IPS DF 4.7 (cell line): ENCODE measurements around the gene ARIH1.

Source experiments
- DNase-seq: peaks from one replicate; pipeline ENCODE4 v3.0.0-alpha.2; 2013; ENCODE audit warnings: low spot score; ENCODE audit errors: extremely low read depth

ARIH1 gene

GRCh38 chr15:72536506-72536905, 62.4 kb downstream of the ARIH1 start:
- no peak for DNase-seq

DNA sequence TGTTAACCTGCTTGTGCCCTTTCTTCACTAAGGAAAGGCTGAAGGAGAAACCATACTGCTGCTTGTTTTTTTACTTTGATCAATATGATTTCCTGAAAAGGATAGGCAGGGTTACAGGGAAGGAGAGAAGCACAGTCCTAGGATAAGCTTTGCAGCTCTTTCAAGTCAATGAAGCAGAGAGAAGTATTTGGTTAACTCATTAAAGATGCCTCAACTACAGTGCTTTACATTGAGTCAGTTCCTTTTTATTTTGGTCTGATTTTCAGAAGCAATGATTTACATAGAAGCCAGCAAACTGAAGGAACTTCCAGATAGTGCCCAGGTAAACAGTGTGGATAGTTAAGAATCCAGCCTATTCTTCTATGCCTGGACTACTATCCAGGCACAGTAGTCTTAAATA, 64.8 kb downstream of the ARIH1 start:
- no peak for DNase-seq

GRCh38 chr15:72540606-72541237, 66.6 kb downstream of the ARIH1 start:
- no peak for DNase-seq

DNA sequence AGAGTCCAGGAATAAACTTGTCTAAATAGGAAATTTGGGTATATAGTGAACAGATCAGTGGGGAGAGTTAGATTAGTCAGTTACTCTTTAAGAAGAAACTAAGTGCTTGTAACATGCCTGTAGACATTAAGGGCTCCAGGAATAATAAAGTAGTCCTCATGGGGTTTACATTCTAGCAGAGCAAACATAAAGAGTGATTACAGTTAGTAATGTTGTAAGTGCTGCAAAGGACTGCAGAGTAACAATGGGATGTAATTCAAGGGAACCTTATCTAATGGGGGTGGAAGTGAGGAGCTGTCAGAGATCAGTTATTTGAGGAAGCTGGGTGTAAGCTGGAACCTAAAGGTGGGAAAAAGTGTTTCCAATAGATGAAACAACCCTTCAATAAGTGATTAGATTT, 67.5 kb downstream of the ARIH1 start:
- DNase-seq, result no peak

DNA sequence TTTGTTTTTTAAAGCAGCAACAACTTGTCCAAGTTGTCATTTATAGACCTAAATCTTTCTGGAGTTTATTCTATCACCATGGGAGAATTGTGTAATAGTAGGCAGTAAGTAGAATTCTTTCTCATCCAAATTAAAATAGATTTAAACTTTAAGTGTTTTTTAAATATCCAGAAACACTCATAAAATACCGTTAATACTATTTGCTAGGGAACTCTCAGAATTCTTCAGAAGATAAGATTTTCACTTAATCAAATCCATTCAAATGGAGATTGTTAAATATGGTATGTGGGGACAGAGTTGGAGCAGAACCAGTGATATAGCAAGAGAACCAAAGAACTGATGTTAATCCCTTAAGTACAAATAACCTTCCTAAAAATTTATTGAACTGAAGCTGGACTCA, 71.0 kb downstream of the ARIH1 start:
- no peak for DNase-seq

DNA sequence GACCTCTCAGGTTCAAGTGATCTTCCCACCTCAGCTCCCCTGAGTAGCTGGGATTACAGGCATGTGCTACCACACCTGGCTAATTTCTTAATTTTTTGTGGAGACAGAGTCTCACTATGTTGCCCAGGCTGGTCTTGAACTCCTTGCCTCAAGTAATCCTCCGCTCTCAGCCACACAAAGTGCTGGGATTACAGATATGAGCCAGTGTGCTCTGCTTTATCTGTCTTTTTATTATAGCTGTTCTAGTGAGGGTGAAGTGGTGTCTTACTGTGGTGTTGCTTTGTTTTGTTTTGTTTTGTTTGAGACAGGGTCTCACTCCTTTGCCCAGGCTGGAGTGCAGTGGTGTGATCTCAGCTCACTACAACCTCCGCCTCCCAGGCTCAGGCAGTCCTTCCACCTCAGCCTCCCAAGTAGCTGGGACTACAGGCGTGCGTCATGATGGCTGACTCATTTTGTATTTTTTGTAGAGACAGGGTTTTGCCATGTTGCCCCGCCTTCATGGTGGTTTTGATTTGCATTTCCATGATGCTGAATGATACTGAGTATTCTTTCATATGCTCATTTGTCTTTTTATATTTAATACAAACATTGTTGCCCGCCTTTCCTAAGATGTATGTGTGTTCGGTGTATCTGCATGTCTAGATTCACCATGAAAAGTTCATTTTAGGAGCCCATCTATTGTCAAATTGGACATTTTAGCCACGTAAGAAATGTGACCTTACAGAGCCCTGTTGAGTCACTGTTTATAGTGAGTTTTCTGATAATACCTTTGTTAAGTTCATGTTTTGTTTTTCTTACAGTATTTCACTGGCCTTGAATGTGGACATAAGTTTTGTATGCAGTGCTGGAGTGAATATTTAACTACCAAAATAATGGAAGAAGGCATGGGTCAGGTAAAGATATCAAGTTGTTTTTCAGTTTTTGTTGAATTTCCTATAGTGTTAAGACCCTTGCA, 80.6 kb downstream of the ARIH1 start:
- no peak for DNase-seq

GRCh38 chr15:72559781-72560180, 85.7 kb downstream of the ARIH1 start:
- DNase-seq, result no peak

DNA sequence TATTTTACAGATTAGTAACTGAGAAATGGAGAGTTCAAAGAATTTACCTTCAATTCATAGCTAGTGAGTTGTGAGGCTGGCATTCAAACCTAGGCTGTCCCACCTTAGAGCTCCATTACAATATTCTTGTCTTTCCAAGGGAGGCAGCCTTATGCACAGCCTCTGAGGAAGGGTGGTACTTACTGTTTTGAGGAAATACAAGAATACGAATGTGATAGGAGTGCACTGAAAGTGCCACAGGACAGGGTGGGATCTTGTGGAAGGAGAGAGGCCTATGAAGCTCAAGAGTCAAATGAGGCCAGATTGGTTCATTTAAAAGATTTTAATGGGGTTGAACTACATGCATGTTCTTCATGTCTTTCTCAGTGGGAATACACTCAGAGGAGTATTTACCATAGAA, 86.3 kb downstream of the ARIH1 start:
- DNase-seq, result no peak

GRCh38 chr15:72562386-72562785, 88.3 kb downstream of the ARIH1 start:
- DNase-seq, result no peak

- DNase-seq, result no peak
Measured at GRCh38 chr15:72562878-72563277, 88.7 kb downstream of the ARIH1 start.

GRCh38 chr15:72564091-72564490, 90.0 kb downstream of the ARIH1 start:
- no peak for DNase-seq

- no peak for DNase-seq
Measured at GRCh38 chr15:72566973-72567372, 92.8 kb downstream of the ARIH1 start.

DNA sequence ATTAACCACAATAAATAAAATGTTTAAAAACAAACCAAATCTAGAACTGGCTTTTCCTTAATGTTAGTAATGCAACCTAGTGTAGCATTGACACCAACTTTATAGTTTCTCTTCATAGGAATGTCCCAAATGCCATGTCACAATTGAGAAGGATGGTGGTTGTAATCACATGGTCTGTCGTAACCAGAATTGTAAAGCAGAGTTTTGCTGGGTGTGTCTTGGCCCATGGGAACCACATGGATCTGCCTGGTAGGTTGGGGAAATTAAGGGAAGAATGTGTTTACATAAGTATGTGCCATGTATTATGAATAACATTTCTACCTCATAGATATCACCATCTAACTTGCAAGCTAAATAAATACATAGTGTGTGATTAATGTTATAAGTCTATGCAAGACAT, 95.9 kb downstream of the ARIH1 start:
- no peak for DNase-seq

GRCh38 chr15:72579814-72580213, 105.7 kb downstream of the ARIH1 start:
- DNase-seq, result no peak

GRCh38 chr15:72584006-72584405, 109.9 kb downstream of the ARIH1 start:
- DNase-seq, result no peak

DNA sequence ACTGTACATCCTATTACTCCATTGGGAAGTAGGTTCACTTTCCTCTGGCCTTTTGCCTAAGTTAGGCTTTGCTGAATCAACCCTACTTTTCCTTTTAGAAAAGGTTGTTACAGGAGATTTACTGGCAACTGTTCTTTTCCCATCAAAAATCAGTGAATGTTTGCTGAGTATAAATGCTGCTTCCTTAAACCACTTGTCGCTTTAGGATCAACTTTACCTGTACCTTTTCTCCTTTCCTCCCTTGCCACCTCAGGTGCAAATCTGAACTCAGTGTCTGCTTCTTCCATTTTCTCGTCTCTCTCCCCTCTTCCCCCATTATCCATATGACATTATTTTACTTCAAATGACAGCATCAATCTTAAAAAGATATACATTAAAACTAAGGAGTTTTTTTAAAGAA, 110.9 kb downstream of the ARIH1 start:
- DNase-seq, result no peak

- no peak for DNase-seq
Measured at GRCh38 chr15:72585476-72586058, 111.4 kb downstream of the ARIH1 start.

GRCh38 chr15:72588096-72588495, 114.0 kb downstream of the ARIH1 start:
- DNase-seq, result no peak

GRCh38 chr15:72590427-72590826, 116.3 kb downstream of the ARIH1 start:
- no peak for DNase-seq

- DNase-seq, result no peak
Measured at GRCh38 chr15:72591361-72591760, 117.2 kb downstream of the ARIH1 start.

DNA sequence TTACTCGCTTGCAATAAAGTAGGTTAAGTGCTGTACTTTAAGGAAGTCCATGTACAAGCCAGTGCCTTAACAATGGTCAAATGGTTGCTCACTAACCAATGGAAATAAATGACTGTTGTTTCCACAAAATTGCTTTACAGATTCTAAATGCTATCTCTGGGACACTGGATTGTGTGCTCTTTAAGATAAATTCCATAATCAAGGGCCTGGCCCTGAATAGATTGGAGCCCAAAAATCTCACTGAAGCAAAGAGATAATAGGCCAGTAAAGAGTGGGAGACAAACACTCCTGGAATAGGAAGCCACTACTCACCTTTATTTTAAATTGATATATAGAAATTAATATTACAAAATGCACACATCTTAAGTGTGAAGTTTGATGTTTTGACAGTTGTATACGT, 118.0 kb downstream of the ARIH1 start:
- no peak for DNase-seq

GRCh38 chr15:72592676-72593075, 118.5 kb downstream of the ARIH1 start:
- no peak for DNase-seq
